H1 (cell line): ENCODE data around the gene CA10.

Source experiments
- ATF2 ChIP-seq: IDR thresholded peaks from 2 replicates; pipeline ENCODE4 v1.6.1; 2012; ENCODE audit warnings: low read length, inconsistent platforms
- ATF3 ChIP-seq: IDR thresholded peaks from 2 replicates; pipeline ENCODE4 v1.6.1; 2011; ENCODE audit warnings: low read depth, mild to moderate bottlenecking, low read length; ENCODE audit not compliant: insufficient read depth
- CTCF ChIP-seq, 3 experiments: IDR thresholded peaks; 1 replicate in 2 of 3; 2 replicates in 1 of 3; pipeline versions ENCODE4 v1.5.1 to v1.6.1; 2011; ENCODE audit warnings: low read length in 3 of 3, mild to moderate bottlenecking in 3 of 3, inconsistent platforms in 2 of 3, low read depth in 1 of 3, moderate library complexity in 1 of 3; ENCODE audit not compliant: insufficient read depth in 1 of 3; ENCODE audit errors: control extremely low read depth in 1 of 3
- EP300 ChIP-seq, 2 experiments: IDR thresholded peaks; 1 replicate in 1 of 2; 2 replicates in 1 of 2; pipeline ENCODE4 v1.6.1; 2011 to 2012; ENCODE audit warnings: low read depth in 2 of 2, low read length in 2 of 2, mild to moderate bottlenecking in 2 of 2, borderline replicate concordance in 1 of 2, inconsistent platforms in 1 of 2, moderate library complexity in 1 of 2
- GABPA ChIP-seq: IDR thresholded peaks from 2 replicates; pipeline ENCODE4 v1.6.1; 2011; ENCODE audit warnings: mild to moderate bottlenecking, low read length, moderate library complexity, borderline replicate concordance; ENCODE audit not compliant: insufficient read depth
- POLR2AphosphoS5 ChIP-seq: IDR thresholded peaks from 2 replicates; pipeline ENCODE4 v1.6.1; 2011; ENCODE audit warnings: low read depth, low read length
- POU5F1 ChIP-seq: IDR thresholded peaks from 2 replicates; pipeline ENCODE4 v1.6.1; 2011; ENCODE audit warnings: low read depth, mild to moderate bottlenecking, low read length, moderate library complexity

DNA sequence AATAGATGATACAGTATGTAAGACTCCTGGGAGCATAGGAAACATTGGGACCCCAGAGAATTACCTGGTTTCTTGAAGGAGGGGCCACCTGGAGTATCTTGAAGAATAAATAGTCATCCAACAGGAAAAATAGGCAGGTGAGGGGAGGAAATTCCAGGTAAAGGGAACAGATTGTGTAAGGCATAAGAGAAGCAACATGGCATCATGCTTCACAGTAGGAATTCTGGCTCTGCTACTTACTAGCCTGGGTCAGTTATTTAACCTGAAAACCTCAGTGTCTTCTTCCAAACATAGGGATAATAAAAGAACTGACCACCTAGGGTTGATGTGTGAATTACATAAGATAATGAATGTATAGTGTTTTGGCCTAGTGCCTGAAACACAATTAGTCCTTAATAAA lies 122.1 kb downstream of the CA10 start:
- no peak for TF ChIP-seq CTCF (IDR thresholded peaks at IDR 0.05; ENCODE audit: control extremely low read depth in 1 of 3, insufficient read depth in 1 of 3, low read depth in 1 of 3, low read length in 3 of 3)
- no peak for TF ChIP-seq POU5F1
- no peak for TF ChIP-seq GABPA
- no peak for TF ChIP-seq ATF3
- no peak for TF ChIP-seq POLR2AphosphoS5
- no peak for TF ChIP-seq EP300 (IDR thresholded peaks at IDR 0.05; ENCODE audit: borderline replicate concordance in 1 of 2, low read depth in 2 of 2, low read length in 2 of 2)
- TF ChIP-seq ATF2 = no peak
